Suprapubic skin (tissue), 4 donors: ENCODE data around the gene TTC12. TPM values are rescaled to one million over a fixed set of nuclear protein-coding genes. Genes with fewer than 3 reads are reported as not detected.

Source experiments
- DNase-seq, 2 donors: peaks; one replicate each; pipeline ENCODE4 v3.0.0-alpha.2; 2019; ENCODE audit warnings: low spot score in 2 of 2
- H3K27ac ChIP-seq: fragments of 200-600 bp; sonication (generic); one replicate; pipeline ENCODE4 v1.5.1; 2019
- H3K27me3 ChIP-seq: fragments of 200-600 bp; sonication (generic); one replicate; pipeline ENCODE4 v1.5.1; 2019
- H3K36me3 ChIP-seq: fragments of 200-600 bp; sonication (generic); one replicate; pipeline ENCODE4 v1.5.1; 2019
- H3K4me1 ChIP-seq: fragments of 200-600 bp; sonication (generic); one replicate; pipeline ENCODE4 v1.5.1; 2019
- H3K4me3 ChIP-seq: fragments of 200-600 bp; sonication (generic); one replicate; pipeline ENCODE4 v1.5.1; 2019; ENCODE audit warnings: mild to moderate bottlenecking
- H3K9me3 ChIP-seq: fragments of 200-600 bp; sonication (generic); one replicate; pipeline ENCODE4 v1.5.1; 2019
- CTCF ChIP-seq, 2 donors: fragments of 200-600 bp in 1 of 2; fragments of 450-650 bp in 1 of 2; sonication (generic) in 1 of 2; IDR thresholded peaks; one replicate each; pipeline ENCODE4 v1.5.1; 2016 to 2019; ENCODE audit warnings: antibody characterized with exemption in 2 of 2, mild to moderate bottlenecking in 1 of 2, moderate library complexity in 1 of 2
- EP300 ChIP-seq: sonication (generic); formaldehyde crosslinking; IDR thresholded peaks from one replicate; pipeline ENCODE4 v1.6.1; 2017; ENCODE audit warnings: antibody characterized with exemption
- POLR2A ChIP-seq, 2 donors: fragments of 450-650 bp; IDR thresholded peaks; one replicate each; pipeline ENCODE4 v1.6.1; 2017; ENCODE audit warnings: antibody characterized with exemption in 2 of 2, mild to moderate bottlenecking in 2 of 2, moderate library complexity in 2 of 2
- POLR2AphosphoS5 ChIP-seq, 3 donors: sonication (generic); formaldehyde crosslinking; IDR thresholded peaks; one replicate each; pipeline ENCODE4 v1.6.1; 2017; ENCODE audit warnings: antibody characterized with exemption in 3 of 3
- WGBS: methylation state at CpG from one replicate; pipeline ENCODE4 v1.1.5; 2018; 5-methylcytosine and 5-hydroxymethylcytosine counted together
- total RNA-seq, 4 donors: library from RNA; depleted of rRNA; stranded (reverse); fragments of >200 nt; gene quantifications; one replicate each; pipeline ENCODE4 v1.1.0, GENCODE V29; 2016

Gene TTC12
- total RNA-seq, 4 donors from 2014 or later = 9.5 to 67.8 (median 30.3) TPM

- Histone ChIP-seq H3K27ac (no peak within 1 kb of the TSS), H3K27me3 (peaks cover 9% of the 10 kb centered on the region), H3K9me3 (no peaks in the 10 kb centered on the region), H3K4me3 (peak within 1 kb of the TSS; percentile 38), H3K4me1 (peaks cover 19% of the 10 kb centered on the region), H3K36me3 (no peaks in the 10 kb centered on the region)
- WGBS = 23% methylated on average over 13 of the region's 46 CpGs
- DNase-seq = peak in 1 of 2 donors; percentile 72
- TF ChIP-seq POLR2AphosphoS5 (IDR thresholded peaks at IDR 0.05) = no peak
- TF ChIP-seq EP300 = no peak
- peak in 1 of 2 donors; percentile 29 for TF ChIP-seq CTCF (IDR thresholded peaks at IDR 0.05)
- no peak for TF ChIP-seq POLR2A (IDR thresholded peaks at IDR 0.05)
These were observed 73.3 kb downstream of the TTC12 start, which contains the start of gene ANKK1 for GRCh38 chr11:113387605-113388211. TSS of gene ANKK1 (plus strand) at chr11:113387779. CDS start at chr11:113387885, 106 bp downstream.

- Histone ChIP-seq H3K27me3 (peaks cover 9% of the 10 kb centered on the region), H3K36me3 (no peaks in the 10 kb centered on the region), H3K27ac (no peak overlapping the region), H3K9me3 (no peaks in the 10 kb centered on the region), H3K4me3 (no peak overlapping the region), H3K4me1 (peaks cover 19% of the 10 kb centered on the region)
- DNase-seq = no peak
- 42% methylated on average over 3 of the region's 3 CpGs for WGBS
- no peak for TF ChIP-seq EP300
- TF ChIP-seq POLR2A (IDR thresholded peaks at IDR 0.05) = no peak
- TF ChIP-seq POLR2AphosphoS5 (IDR thresholded peaks at IDR 0.05) = no peak
- TF ChIP-seq CTCF (IDR thresholded peaks at IDR 0.05) = no peak
These were observed 74.9 kb downstream of the TTC12 start for GRCh38 chr11:113389272-113389671.

- peak in 1 of 2 donors; percentile 4 for DNase-seq
- Histone ChIP-seq H3K27me3 (peaks cover 7% of the 10 kb centered on the region), H3K36me3 (no peaks in the 10 kb centered on the region), H3K9me3 (no peaks in the 10 kb centered on the region), H3K4me3 (no peak overlapping the region), H3K27ac (no peak overlapping the region), H3K4me1 (peaks cover 7% of the 10 kb centered on the region)
- 63% methylated on average over 3 of the region's 3 CpGs for WGBS
- TF ChIP-seq POLR2A (IDR thresholded peaks at IDR 0.05) (no peak), CTCF (IDR thresholded peaks at IDR 0.05) (no peak), EP300 (no peak), POLR2AphosphoS5 (IDR thresholded peaks at IDR 0.05) (no peak)
These were observed 78.0 kb downstream of the TTC12 start for GRCh38 chr11:113392236-113392921.

- no peak for DNase-seq
- 66% methylated on average over 4 of the region's 8 CpGs for WGBS
- peaks cover 3% of the 10 kb centered on the region for H3K4me1 ChIP-seq
- no peaks in the 10 kb centered on the region for H3K27me3 ChIP-seq
- H3K4me3 ChIP-seq = no peak overlapping the region
- no peak overlapping the region for H3K27ac ChIP-seq
- H3K9me3 ChIP-seq = no peaks in the 10 kb centered on the region
- H3K36me3 ChIP-seq = no peaks in the 10 kb centered on the region
- TF ChIP-seq POLR2A (IDR thresholded peaks at IDR 0.05) = no peak
- TF ChIP-seq POLR2AphosphoS5 (IDR thresholded peaks at IDR 0.05) = no peak
- TF ChIP-seq EP300 = no peak
- TF ChIP-seq CTCF (IDR thresholded peaks at IDR 0.05) = no peak
These were observed 79.2 kb downstream of the TTC12 start for GRCh38 chr11:113393501-113393985.

GRCh38 chr11:113394919-113395318 lies 80.5 kb downstream of the TTC12 start:
- Histone ChIP-seq H3K4me3 (no peak overlapping the region), H3K4me1 (peaks cover 3% of the 10 kb centered on the region), H3K27me3 (no peaks in the 10 kb centered on the region), H3K9me3 (no peaks in the 10 kb centered on the region), H3K27ac (no peak overlapping the region), H3K36me3 (no peaks in the 10 kb centered on the region)
- TF ChIP-seq POLR2A (IDR thresholded peaks at IDR 0.05) = no peak
- no peak for TF ChIP-seq EP300
- TF ChIP-seq CTCF (IDR thresholded peaks at IDR 0.05) = no peak
- no peak for TF ChIP-seq POLR2AphosphoS5 (IDR thresholded peaks at IDR 0.05)
- WGBS = 88% methylated on average over 7 of the region's 11 CpGs
- peak in 1 of 2 donors; percentile 65 for DNase-seq
